Neural cell (in vitro differentiated cells): Measurements from ENCODE around the gene CDKAL1.

Experiments
- EP300 ChIP-seq: fragments of 450-650 bp; conservative IDR thresholded peaks from 2 replicates; pipeline ENCODE4 v1.6.1; 2014; ENCODE audit warnings: antibody characterized with exemption, mild to moderate bottlenecking, moderate library complexity; ENCODE audit not compliant: poor library complexity, severe bottlenecking
- EZH2 ChIP-seq: fragments of 200-600, 300-800 bp; shearing (Covaris generic), sonication (generic); IDR thresholded peaks from 2 replicates; pipeline ENCODE4 v1.6.1; 2014; ENCODE audit warnings: antibody characterized with exemption, low read length, borderline replicate concordance, mild to moderate bottlenecking; ENCODE audit not compliant: insufficient read depth, poor library complexity, severe bottlenecking
- MXI1 ChIP-seq: fragments of 450-650 bp; conservative IDR thresholded peaks from 2 replicates; pipeline ENCODE4 v1.6.1; 2014; ENCODE audit warnings: antibody characterized with exemption, mild to moderate bottlenecking; ENCODE audit not compliant: poor library complexity, severe bottlenecking
- POLR2AphosphoS5 ChIP-seq: IDR thresholded peaks from 2 replicates; pipeline ENCODE4 v1.6.1; 2012
- RAD21 ChIP-seq: fragments of 450-650 bp; conservative IDR thresholded peaks from 2 replicates; pipeline ENCODE4 v1.6.1; 2014; ENCODE audit warnings: antibody characterized with exemption, mild to moderate bottlenecking, moderate library complexity
- REST ChIP-seq: IDR thresholded peaks from 2 replicates; pipeline ENCODE4 v1.6.1; 2012; ENCODE audit warnings: borderline replicate concordance
- SMC3 ChIP-seq: fragments of 450-650 bp; conservative IDR thresholded peaks from 2 replicates; pipeline ENCODE4 v1.6.1; 2014; ENCODE audit warnings: antibody characterized with exemption, mild to moderate bottlenecking, moderate library complexity; ENCODE audit not compliant: poor library complexity
- TAF1 ChIP-seq: IDR thresholded peaks from 2 replicates; pipeline ENCODE4 v1.6.1; 2012; ENCODE audit warnings: low read depth
- TF ChIP-seq, protein P1 (sequence below): fragments of 450-650 bp; IDR thresholded peaks from 2 replicates; pipeline ENCODE4 v1.5.1; 2014; ENCODE audit warnings: antibody characterized with exemption, mild to moderate bottlenecking, moderate library complexity; ENCODE audit not compliant: poor library complexity, severe bottlenecking

DNA sequence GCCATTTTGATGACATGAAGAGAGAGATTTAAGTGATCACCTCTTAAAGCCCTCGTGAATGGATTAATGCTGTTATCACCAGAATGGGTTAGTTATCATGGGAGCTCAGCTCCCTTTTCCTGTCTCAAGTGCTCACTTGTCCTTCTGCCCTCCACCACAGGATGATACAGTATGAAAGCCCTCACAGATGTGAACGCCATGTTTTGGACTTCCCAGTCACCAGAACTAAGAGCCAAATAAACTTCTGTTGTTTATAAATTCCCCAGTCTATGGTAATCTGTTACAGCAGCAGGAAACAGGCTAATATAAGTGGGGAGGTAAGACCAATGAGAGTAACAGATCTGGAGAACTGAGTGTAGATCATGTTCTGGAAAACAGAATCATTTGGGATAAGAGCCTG lies 493.2 kb downstream of the CDKAL1 start:
- TF ChIP-seq EZH2 (no peak), MXI1 (no peak), POLR2AphosphoS5 (no peak), TAF1 (no peak), RAD21 (no peak), SMC3 (no peak), REST (no peak), EP300 (no peak)
- TF ChIP-seq, protein P1, sequence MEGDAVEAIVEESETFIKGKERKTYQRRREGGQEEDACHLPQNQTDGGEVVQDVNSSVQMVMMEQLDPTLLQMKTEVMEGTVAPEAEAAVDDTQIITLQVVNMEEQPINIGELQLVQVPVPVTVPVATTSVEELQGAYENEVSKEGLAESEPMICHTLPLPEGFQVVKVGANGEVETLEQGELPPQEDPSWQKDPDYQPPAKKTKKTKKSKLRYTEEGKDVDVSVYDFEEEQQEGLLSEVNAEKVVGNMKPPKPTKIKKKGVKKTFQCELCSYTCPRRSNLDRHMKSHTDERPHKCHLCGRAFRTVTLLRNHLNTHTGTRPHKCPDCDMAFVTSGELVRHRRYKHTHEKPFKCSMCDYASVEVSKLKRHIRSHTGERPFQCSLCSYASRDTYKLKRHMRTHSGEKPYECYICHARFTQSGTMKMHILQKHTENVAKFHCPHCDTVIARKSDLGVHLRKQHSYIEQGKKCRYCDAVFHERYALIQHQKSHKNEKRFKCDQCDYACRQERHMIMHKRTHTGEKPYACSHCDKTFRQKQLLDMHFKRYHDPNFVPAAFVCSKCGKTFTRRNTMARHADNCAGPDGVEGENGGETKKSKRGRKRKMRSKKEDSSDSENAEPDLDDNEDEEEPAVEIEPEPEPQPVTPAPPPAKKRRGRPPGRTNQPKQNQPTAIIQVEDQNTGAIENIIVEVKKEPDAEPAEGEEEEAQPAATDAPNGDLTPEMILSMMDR: no peak
